SH-SY5Y (cell line): ENCODE data around the gene MYO7B.

Experiments used
- GATA2 ChIP-seq: IDR thresholded peaks from 2 replicates; pipeline ENCODE4 v1.6.1; 2011; ENCODE audit warnings: mild to moderate bottlenecking, low read depth, low read length
- GATA3 ChIP-seq: IDR thresholded peaks from 2 replicates; pipeline ENCODE4 v1.6.1; 2011; ENCODE audit warnings: low read depth, mild to moderate bottlenecking, low read length, moderate library complexity

GRCh38 chr2:127577973-127578372 lies 42.5 kb downstream of the MYO7B start:
- TF ChIP-seq GATA2 (no peak), GATA3 (no peak)
